HCT116 (cell line): ENCODE data around the gene IQCM.

Experiments
- CEBPB ChIP-seq: IDR thresholded peaks from 2 replicates; pipeline ENCODE4 v1.6.1; 2012; ENCODE audit warnings: low read depth
- POLR2A ChIP-seq: IDR thresholded peaks from 2 replicates; pipeline ENCODE4 v1.7.0; 2011; ENCODE audit warnings: borderline replicate concordance; ENCODE audit not compliant: insufficient read depth, insufficient read length; ENCODE audit errors: extremely low read depth
- REST ChIP-seq: IDR thresholded peaks from 2 replicates; pipeline ENCODE4 v1.6.1; 2012; ENCODE audit warnings: low read depth
- SIN3A ChIP-seq: IDR thresholded peaks from 2 replicates; pipeline ENCODE4 v1.6.1; 2012; ENCODE audit warnings: low read depth
- ZBTB33 ChIP-seq: IDR thresholded peaks from 2 replicates; pipeline ENCODE4 v1.6.1; 2011; ENCODE audit warnings: mild to moderate bottlenecking, low read length, moderate library complexity; ENCODE audit not compliant: insufficient replicate concordance; ENCODE audit errors: extremely low read depth
- ZFX ChIP-seq: fragments of 450-650 bp; IDR thresholded peaks from 2 replicates; pipeline ENCODE4 v1.6.1; 2017
- TF ChIP-seq, protein P1 (sequence below), 3 experiments: fragments of 200-600 bp in 1 of 3; sonication (generic) in 1 of 3; IDR thresholded peaks in 2 of 3; conservative IDR thresholded peaks in 1 of 3; 2 replicates each; pipeline ENCODE4 v1.5.1; 2012 to 2017; ENCODE audit warnings: low read depth in 2 of 3, low read length in 2 of 3, antibody characterized with exemption in 1 of 3, borderline replicate concordance in 1 of 3, control low read depth in 1 of 3, mild to moderate bottlenecking in 1 of 3, mixed read lengths in 1 of 3, mixed run types in 1 of 3, moderate library complexity in 1 of 3; ENCODE audit not compliant: insufficient read depth in 1 of 3
- TF ChIP-seq, protein P2 (sequence below): IDR thresholded peaks from 2 replicates; pipeline ENCODE4 v1.6.1; 2012

GRCh38 chr4:149489321-149489720 is 326.3 kb downstream of the IQCM start:
- no peak for TF ChIP-seq SIN3A
- TF ChIP-seq CEBPB = no peak
- TF ChIP-seq ZFX = no peak
- TF ChIP-seq, protein P1, sequence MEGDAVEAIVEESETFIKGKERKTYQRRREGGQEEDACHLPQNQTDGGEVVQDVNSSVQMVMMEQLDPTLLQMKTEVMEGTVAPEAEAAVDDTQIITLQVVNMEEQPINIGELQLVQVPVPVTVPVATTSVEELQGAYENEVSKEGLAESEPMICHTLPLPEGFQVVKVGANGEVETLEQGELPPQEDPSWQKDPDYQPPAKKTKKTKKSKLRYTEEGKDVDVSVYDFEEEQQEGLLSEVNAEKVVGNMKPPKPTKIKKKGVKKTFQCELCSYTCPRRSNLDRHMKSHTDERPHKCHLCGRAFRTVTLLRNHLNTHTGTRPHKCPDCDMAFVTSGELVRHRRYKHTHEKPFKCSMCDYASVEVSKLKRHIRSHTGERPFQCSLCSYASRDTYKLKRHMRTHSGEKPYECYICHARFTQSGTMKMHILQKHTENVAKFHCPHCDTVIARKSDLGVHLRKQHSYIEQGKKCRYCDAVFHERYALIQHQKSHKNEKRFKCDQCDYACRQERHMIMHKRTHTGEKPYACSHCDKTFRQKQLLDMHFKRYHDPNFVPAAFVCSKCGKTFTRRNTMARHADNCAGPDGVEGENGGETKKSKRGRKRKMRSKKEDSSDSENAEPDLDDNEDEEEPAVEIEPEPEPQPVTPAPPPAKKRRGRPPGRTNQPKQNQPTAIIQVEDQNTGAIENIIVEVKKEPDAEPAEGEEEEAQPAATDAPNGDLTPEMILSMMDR (IDR thresholded peaks at IDR 0.05 in 2 of 3, conservative IDR thresholded peaks at IDR 0.05 in 1 of 3; ENCODE audit: borderline replicate concordance in 1 of 3, insufficient read depth in 1 of 3, low read depth in 2 of 3, low read length in 2 of 3) = no peak
- no peak for TF ChIP-seq REST
- TF ChIP-seq ZBTB33 = no peak
- TF ChIP-seq POLR2A = no peak
- TF ChIP-seq, protein P2, sequence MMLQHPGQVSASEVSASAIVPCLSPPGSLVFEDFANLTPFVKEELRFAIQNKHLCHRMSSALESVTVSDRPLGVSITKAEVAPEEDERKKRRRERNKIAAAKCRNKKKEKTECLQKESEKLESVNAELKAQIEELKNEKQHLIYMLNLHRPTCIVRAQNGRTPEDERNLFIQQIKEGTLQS = no peak
